ENCODE results near the gene NCOA7. TPM values are rescaled to one million over a fixed set of nuclear protein-coding genes. Genes with fewer than 3 reads are reported as not detected.

Gene NCOA7
- total and polyA plus RNA-seq, 2 of the 8 experiments (the other 6 are each of a cell fraction or from before 2014, with no cell fraction given) = 2.6 to 10.7 TPM

DNA sequence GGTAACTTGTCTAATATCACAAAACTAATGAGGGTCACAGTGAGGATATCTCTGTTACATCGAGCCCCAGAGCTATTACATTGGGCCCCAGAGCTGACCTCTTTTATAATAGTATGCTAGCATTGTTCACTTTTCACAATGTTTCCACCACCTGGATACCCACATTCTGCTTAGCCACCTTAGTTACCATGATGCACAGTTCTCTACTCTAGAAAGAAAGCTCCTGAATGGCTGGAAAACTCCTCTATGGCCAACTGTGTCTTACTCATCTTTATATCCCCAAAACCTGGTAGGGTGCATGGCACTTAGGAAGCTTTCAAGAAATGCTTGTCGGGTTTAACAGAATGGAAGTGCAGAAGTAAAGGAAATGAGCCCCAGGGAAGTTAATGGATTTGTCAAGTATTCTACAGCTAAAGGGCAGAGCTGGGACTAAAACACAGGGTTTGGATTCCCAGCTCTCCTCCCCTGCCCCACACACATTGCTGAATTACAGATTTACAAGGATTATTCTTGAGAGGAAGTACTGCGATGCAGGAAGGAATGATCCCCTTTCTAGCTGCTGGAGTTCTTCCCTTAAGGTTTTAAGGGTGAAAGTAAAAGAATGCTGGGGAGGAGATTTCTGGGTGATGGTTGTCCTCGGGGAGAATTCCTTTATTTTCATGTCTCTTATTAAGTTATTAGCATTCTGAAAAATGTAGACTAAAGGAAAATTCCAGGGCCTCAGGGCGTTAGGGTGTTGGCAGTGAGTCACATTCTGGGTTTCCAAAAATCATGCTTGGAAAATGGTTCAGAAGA, 149.7 kb downstream of the NCOA7 start (continued):
- TF ChIP-seq RFX5 (IDR thresholded peaks at IDR 0.05; ENCODE audit: borderline replicate concordance, low read depth, low read length) = no peak
- TF ChIP-seq GABPA (IDR thresholded peaks at IDR 0.05; ENCODE audit: borderline replicate concordance, insufficient read depth, low read length) = no peak
- no peak for TF ChIP-seq SIRT6 (IDR thresholded peaks at IDR 0.05; ENCODE audit: low read length)
- TF ChIP-seq SP4 (IDR thresholded peaks at IDR 0.05; ENCODE audit: low read length) = no peak
- TF ChIP-seq SP1 (IDR thresholded peaks at IDR 0.05; ENCODE audit: low read depth, low read length) = no peak
- TF ChIP-seq, protein P1, sequence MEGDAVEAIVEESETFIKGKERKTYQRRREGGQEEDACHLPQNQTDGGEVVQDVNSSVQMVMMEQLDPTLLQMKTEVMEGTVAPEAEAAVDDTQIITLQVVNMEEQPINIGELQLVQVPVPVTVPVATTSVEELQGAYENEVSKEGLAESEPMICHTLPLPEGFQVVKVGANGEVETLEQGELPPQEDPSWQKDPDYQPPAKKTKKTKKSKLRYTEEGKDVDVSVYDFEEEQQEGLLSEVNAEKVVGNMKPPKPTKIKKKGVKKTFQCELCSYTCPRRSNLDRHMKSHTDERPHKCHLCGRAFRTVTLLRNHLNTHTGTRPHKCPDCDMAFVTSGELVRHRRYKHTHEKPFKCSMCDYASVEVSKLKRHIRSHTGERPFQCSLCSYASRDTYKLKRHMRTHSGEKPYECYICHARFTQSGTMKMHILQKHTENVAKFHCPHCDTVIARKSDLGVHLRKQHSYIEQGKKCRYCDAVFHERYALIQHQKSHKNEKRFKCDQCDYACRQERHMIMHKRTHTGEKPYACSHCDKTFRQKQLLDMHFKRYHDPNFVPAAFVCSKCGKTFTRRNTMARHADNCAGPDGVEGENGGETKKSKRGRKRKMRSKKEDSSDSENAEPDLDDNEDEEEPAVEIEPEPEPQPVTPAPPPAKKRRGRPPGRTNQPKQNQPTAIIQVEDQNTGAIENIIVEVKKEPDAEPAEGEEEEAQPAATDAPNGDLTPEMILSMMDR (IDR thresholded peaks at IDR 0.05; ENCODE audit: control extremely low read depth in 1 of 3, insufficient read depth in 1 of 3, low read depth in 1 of 3, low read length in 3 of 3) = no peak
- TF ChIP-seq CBX8 (IDR thresholded peaks at IDR 0.05; ENCODE audit: borderline replicate concordance, low read depth, low read length) = no peak
- TF ChIP-seq SIX5 (IDR thresholded peaks at IDR 0.05; ENCODE audit: low read depth, low read length) = no peak
- TF ChIP-seq POU5F1 (IDR thresholded peaks at IDR 0.05; ENCODE audit: low read depth, low read length) = no peak
